Large intestine (tissue), 12 donors: ENCODE results near the gene TMSB10. TPM values are rescaled to one million over a fixed set of nuclear protein-coding genes. Genes with fewer than 3 reads are reported as not detected.

Source experiments
- DNase-seq, 2 donors: peaks; one replicate each; pipeline versions ENCODE4 v3.0.0 to v3.0.0-alpha.2; 2013
- H3K27ac ChIP-seq: one replicate; pipeline ENCODE4 v1.5.1; 2013; ENCODE audit warnings: low read length
- H3K27me3 ChIP-seq: 2 replicates; pipeline ENCODE4 v1.6.1; 2013; ENCODE audit warnings: low read length; ENCODE audit not compliant: control insufficient read depth, insufficient read depth
- H3K36me3 ChIP-seq: 2 replicates; pipeline ENCODE4 v1.6.1; 2013; ENCODE audit warnings: low read length; ENCODE audit not compliant: control insufficient read depth, insufficient read depth
- H3K4me1 ChIP-seq: one replicate; pipeline ENCODE4 v1.6.1; 2013; ENCODE audit warnings: low read length; ENCODE audit not compliant: control insufficient read depth, insufficient read depth
- H3K4me3 ChIP-seq: one replicate; pipeline ENCODE4 v1.5.1; 2013; ENCODE audit warnings: low read length
- H3K9me3 ChIP-seq: one replicate; pipeline ENCODE4 v1.6.1; 2013; ENCODE audit warnings: mild to moderate bottlenecking, low read depth, low read length, moderate library complexity; ENCODE audit not compliant: control insufficient read depth
- WGBS: methylation state at CpG from one replicate; pipeline ENCODE4 v1.1.5; 2013; ENCODE audit warnings: low lambda C conversion rate; ENCODE audit not compliant: insufficient coverage; 5-methylcytosine and 5-hydroxymethylcytosine counted together
- long read RNA-seq, 11 donors: transcript quantifications; one replicate each; lab custom pipeline, GENCODE V29; 2026
- polyA plus RNA-seq: library from polyadenylated mRNA; unstranded; fragments of 120-200 nt; gene quantifications from one replicate; pipeline ENCODE4 v1.2.1, GENCODE V29; 2013

The TMSB10 gene
- polyA plus RNA-seq: 1,245 TPM
- long read RNA-seq, donor 1, transcript TMSB10-201 (3 exons, 496 nt): major isoform, 661 of 708 reads
- long read RNA-seq, donor 1, partial matches to known transcripts: 32 of 708 reads
- long read RNA-seq, donor 1, other reads (novel, unspliced or antisense): 15 of 708 reads
- long read RNA-seq, donor 2, transcript TMSB10-201 (3 exons, 496 nt): major isoform, 1,504 of 1,720 reads
- long read RNA-seq, donor 2, partial matches to known transcripts: 167 of 1,720 reads
- long read RNA-seq, donor 2, other reads (novel, unspliced or antisense): 49 of 1,720 reads
- long read RNA-seq, donor 3: 0 reads
- long read RNA-seq, donor 4, transcript TMSB10-201 (3 exons, 496 nt): major isoform, 160 of 160 reads
- long read RNA-seq, donor 4, partial matches to known transcripts: 0 of 160 reads
- long read RNA-seq, donor 4, other reads (novel, unspliced or antisense): 0 of 160 reads
- long read RNA-seq, donor 5, transcript TMSB10-201 (3 exons, 496 nt): major isoform, 1,096 of 1,245 reads
- long read RNA-seq, donor 5, partial matches to known transcripts: 114 of 1,245 reads
- long read RNA-seq, donor 5, other reads (novel, unspliced or antisense): 35 of 1,245 reads
- long read RNA-seq, donor 6, transcript TMSB10-201 (3 exons, 496 nt): major isoform, 1,226 of 1,321 reads
- long read RNA-seq, donor 6, partial matches to known transcripts: 69 of 1,321 reads
- long read RNA-seq, donor 6, other reads (novel, unspliced or antisense): 26 of 1,321 reads
- long read RNA-seq, donor 7, transcript TMSB10-201 (3 exons, 496 nt): major isoform, 1,225 of 1,338 reads
- long read RNA-seq, donor 7, partial matches to known transcripts: 89 of 1,338 reads
- long read RNA-seq, donor 7, other reads (novel, unspliced or antisense): 24 of 1,338 reads
- long read RNA-seq, donor 8, transcript TMSB10-201 (3 exons, 496 nt): major isoform, 2,116 of 2,297 reads
- long read RNA-seq, donor 8, partial matches to known transcripts: 139 of 2,297 reads
- long read RNA-seq, donor 8, other reads (novel, unspliced or antisense): 42 of 2,297 reads
- long read RNA-seq, donor 9, transcript TMSB10-201 (3 exons, 496 nt): major isoform, 1,106 of 1,211 reads
- long read RNA-seq, donor 9, partial matches to known transcripts: 82 of 1,211 reads
- long read RNA-seq, donor 9, other reads (novel, unspliced or antisense): 23 of 1,211 reads
- long read RNA-seq, donor 10, transcript TMSB10-201 (3 exons, 496 nt): major isoform, 1,416 of 1,580 reads
- long read RNA-seq, donor 10, partial matches to known transcripts: 130 of 1,580 reads
- long read RNA-seq, donor 10, other reads (novel, unspliced or antisense): 34 of 1,580 reads
- long read RNA-seq, donor 11, transcript TMSB10-201 (3 exons, 496 nt): major isoform, 1,048 of 1,154 reads
- long read RNA-seq, donor 11, partial matches to known transcripts: 75 of 1,154 reads
- long read RNA-seq, donor 11, other reads (novel, unspliced or antisense): 31 of 1,154 reads

- peak within 1 kb of the TSS; percentile 85 for H3K4me3 ChIP-seq
- peaks cover 5% of the 10 kb centered on the region for H3K4me1 ChIP-seq
- DNase-seq: peak; percentile 83 to 92
- H3K9me3 ChIP-seq: peaks cover 11% of the 10 kb centered on the region
- H3K27me3 ChIP-seq: no peaks in the 10 kb centered on the region
- no CpG with 5 or more reads among the region's 94 CpGs for WGBS
- no peaks in the 10 kb centered on the region for H3K36me3 ChIP-seq
- H3K27ac ChIP-seq: peak within 1 kb of the TSS; percentile 86
Observed at GRCh38 chr2:84905181-84906107, at the start of gene TMSB10. TMSB10 (plus strand) TSS chr2:84905656.

GRCh38 chr2:84855731-84856130 lies 49.7 kb upstream of the TMSB10 start:
- no peaks in the 10 kb centered on the region for H3K9me3 ChIP-seq
- H3K27ac ChIP-seq: peak overlapping the region; percentile 6
- WGBS: no CpG with 5 or more reads among the region's 11 CpGs
- peaks cover 10% of the 10 kb centered on the region for H3K4me1 ChIP-seq
- no peaks in the 10 kb centered on the region for H3K36me3 ChIP-seq
- H3K27me3 ChIP-seq: no peaks in the 10 kb centered on the region
- H3K4me3 ChIP-seq: no peak overlapping the region
- no peak for DNase-seq

- Histone ChIP-seq H3K36me3 (no peaks in the 10 kb centered on the region), H3K27ac (no peak overlapping the region), H3K27me3 (no peaks in the 10 kb centered on the region), H3K9me3 (no peaks in the 10 kb centered on the region), H3K4me1 (peaks cover 10% of the 10 kb centered on the region), H3K4me3 (no peak overlapping the region)
- 60% methylated on average over 1 of the region's 6 CpGs for WGBS
- no peak for DNase-seq
Observed at GRCh38 chr2:84856787-84857186, 48.7 kb upstream of the TMSB10 start.

- Histone ChIP-seq H3K36me3 (no peaks in the 10 kb centered on the region), H3K9me3 (no peaks in the 10 kb centered on the region), H3K27me3 (no peaks in the 10 kb centered on the region), H3K4me3 (no peak overlapping the region), H3K27ac (no peak overlapping the region), H3K4me1 (peaks cover 10% of the 10 kb centered on the region)
- no peak for DNase-seq
- no CpG with 5 or more reads among the region's 5 CpGs for WGBS
Observed at GRCh38 chr2:84857566-84857965, 47.9 kb upstream of the TMSB10 start.

GRCh38 chr2:84858123-84858522 lies 47.3 kb upstream of the TMSB10 start:
- no peaks in the 10 kb centered on the region for H3K9me3 ChIP-seq
- no peak for DNase-seq
- H3K27me3 ChIP-seq: no peaks in the 10 kb centered on the region
- no peak overlapping the region for H3K4me3 ChIP-seq
- 100% methylated on average over 1 of the region's 3 CpGs for WGBS
- H3K27ac ChIP-seq: no peak overlapping the region
- peaks cover 10% of the 10 kb centered on the region for H3K4me1 ChIP-seq
- H3K36me3 ChIP-seq: no peaks in the 10 kb centered on the region

GRCh38 chr2:84858937-84859336 lies 46.5 kb upstream of the TMSB10 start:
- no CpG with 5 or more reads among the region's 3 CpGs for WGBS
- no peak for DNase-seq
- H3K27ac ChIP-seq: no peak overlapping the region
- peaks cover 10% of the 10 kb centered on the region for H3K4me1 ChIP-seq
- no peaks in the 10 kb centered on the region for H3K9me3 ChIP-seq
- no peaks in the 10 kb centered on the region for H3K36me3 ChIP-seq
- H3K27me3 ChIP-seq: no peaks in the 10 kb centered on the region
- no peak overlapping the region for H3K4me3 ChIP-seq

- Histone ChIP-seq H3K36me3 (no peaks in the 10 kb centered on the region), H3K4me3 (no peak overlapping the region), H3K4me1 (no peaks in the 10 kb centered on the region), H3K9me3 (no peaks in the 10 kb centered on the region), H3K27ac (no peak overlapping the region), H3K27me3 (no peaks in the 10 kb centered on the region)
- no peak for DNase-seq
- no CpG with 5 or more reads among the region's 6 CpGs for WGBS
Observed at GRCh38 chr2:84861539-84861938, 43.9 kb upstream of the TMSB10 start.

- Histone ChIP-seq H3K4me3 (no peak overlapping the region), H3K9me3 (no peaks in the 10 kb centered on the region), H3K36me3 (no peaks in the 10 kb centered on the region), H3K27me3 (no peaks in the 10 kb centered on the region), H3K4me1 (no peaks in the 10 kb centered on the region), H3K27ac (no peak overlapping the region)
- DNase-seq: no peak
- no CpG with 5 or more reads among the region's 6 CpGs for WGBS
Observed at GRCh38 chr2:84862006-84862405, 43.5 kb upstream of the TMSB10 start.

- no CpG with 5 or more reads among the region's 6 CpGs for WGBS
- Histone ChIP-seq H3K27ac (no peak overlapping the region), H3K9me3 (no peaks in the 10 kb centered on the region), H3K36me3 (no peaks in the 10 kb centered on the region), H3K4me1 (no peaks in the 10 kb centered on the region), H3K4me3 (no peak overlapping the region), H3K27me3 (no peaks in the 10 kb centered on the region)
- no peak for DNase-seq
Observed at GRCh38 chr2:84865181-84865783, 40.2 kb upstream of the TMSB10 start.
